ENCODE data around the gene MYO7A. TPM values are rescaled to one million over a fixed set of nuclear protein-coding genes. Genes with fewer than 3 reads are reported as not detected.

MYO7A gene
- total and polyA plus RNA-seq, 2 donors (not counting 3 experiments of a cell fraction or from before 2014, with no cell fraction given) = 1.3 to 3.6 TPM

DNA sequence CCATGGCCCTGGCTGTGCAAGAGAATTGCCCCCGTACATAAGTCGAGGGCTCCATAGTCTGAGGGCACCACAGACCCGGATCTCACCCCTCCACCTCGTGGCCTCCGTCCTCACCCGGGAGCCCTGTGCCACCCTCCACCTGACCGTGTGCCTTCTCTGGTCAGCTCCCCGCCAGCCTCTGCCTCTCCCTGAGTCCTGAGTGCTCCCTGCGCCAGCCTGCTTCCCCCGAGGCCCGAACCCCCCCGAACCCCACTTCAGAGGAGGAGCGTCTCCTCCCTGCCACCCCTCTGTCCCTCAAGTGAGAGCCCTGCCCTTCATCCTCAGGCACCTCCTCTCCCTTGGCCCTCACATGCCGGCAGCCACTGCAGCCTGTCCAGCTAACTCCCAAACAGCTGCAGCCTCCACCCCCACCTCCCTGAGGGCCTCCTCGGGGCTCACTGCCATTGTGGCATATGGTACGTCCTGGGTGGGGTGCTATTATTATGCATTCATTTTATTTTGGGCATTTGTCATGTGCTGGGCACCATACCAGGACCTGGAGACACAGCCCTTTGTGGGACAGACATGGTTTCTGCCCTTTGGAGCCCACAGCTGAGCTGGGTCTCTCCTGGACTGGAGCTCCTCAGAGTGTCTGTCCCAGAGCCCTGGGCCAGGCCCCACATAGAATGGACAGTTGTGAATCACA, 67.2 kb downstream of the MYO7A start:
- no peak for DNase-seq (ENCODE audit: low read depth, low spot score)
- Histone ChIP-seq H3K9me3 (replicated peaks; ENCODE audit: control insufficient read depth, insufficient read depth, low read length) (no peaks in the 10 kb centered on the region), H3K36me3 (ENCODE audit: control insufficient read depth in 2 of 2, extremely low read depth in 1 of 2, insufficient read depth in 2 of 2, low read length in 2 of 2) (no peaks in the 10 kb centered on the region), H3K4me2 (ENCODE audit: insufficient read depth, low read length) (no peak overlapping the region), H3K27me3 (ENCODE audit: control insufficient read depth in 2 of 2, insufficient read depth in 2 of 2, low read length in 2 of 2) (no peaks in the 10 kb centered on the region), H4K20me1 (replicated peaks; ENCODE audit: control insufficient read depth, extremely low read depth, insufficient read depth, low read length) (no peaks in the 10 kb centered on the region), H3K79me2 (ENCODE audit: control insufficient read depth, insufficient read depth, low read length) (no peaks in the 10 kb centered on the region), H2AFZ (ENCODE audit: low read depth, low read length) (no peak overlapping the region), H3K4me3 (replicated peaks in 1 of 3; ENCODE audit: insufficient read depth in 1 of 3, low read depth in 1 of 3, low read length in 3 of 3) (no peak overlapping the region), H3K9me1 (replicated peaks; ENCODE audit: control insufficient read depth, extremely low read depth, insufficient read depth, low read length) (no peaks in the 10 kb centered on the region), H3K9ac (replicated peaks; ENCODE audit: extremely low read depth, insufficient read depth, low read length) (no peak overlapping the region), H3K27ac (ENCODE audit: insufficient read depth, low read depth, low read length) (no peak overlapping the region), H3K4me1 (ENCODE audit: control insufficient read depth, extremely low read depth, insufficient read depth, low read length) (no peaks in the 10 kb centered on the region)
- intact Hi-C loops (cut with micrococcal nuclease) = loop anchor here (1.0 to 10.0 kb wide), 3 partner anchors 280 to 424 kb away; partner anchors contain the start of gene PAK1
- dilution Hi-C loops (cut with MboI; ENCODE audit: extremely low pct_ligation_motif_present, low sequenced_read_pairs) = no loop called here
- no TSS peak for BruUV-seq (replicated peaks)
- POLR2A ChIA-PET = no interaction called here
- CTCF ChIA-PET = interaction anchor here (0.6 to 4.6 kb wide), 55 partner anchors 9 to 429 kb away, joined by 3 to 235 read pairs (median 4); partner anchors contain the start of genes AQP11, MYO7A and PAK1
- no peak for TF ChIP-seq FOS (IDR thresholded peaks at IDR 0.05; ENCODE audit: borderline replicate concordance, insufficient read depth, low read length)
- no peak for TF ChIP-seq POLR2AphosphoS5 (IDR thresholded peaks at IDR 0.05; ENCODE audit: insufficient read depth, low read depth, low read length)
- TF ChIP-seq, protein P1, sequence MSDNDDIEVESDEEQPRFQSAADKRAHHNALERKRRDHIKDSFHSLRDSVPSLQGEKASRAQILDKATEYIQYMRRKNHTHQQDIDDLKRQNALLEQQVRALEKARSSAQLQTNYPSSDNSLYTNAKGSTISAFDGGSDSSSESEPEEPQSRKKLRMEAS (IDR thresholded peaks at IDR 0.05; ENCODE audit: insufficient read depth, insufficient read length) = no peak
- TF ChIP-seq MYC (IDR thresholded peaks at IDR 0.05; ENCODE audit: low read depth, low read length) = no peak
- TF ChIP-seq JUN (IDR thresholded peaks at IDR 0.05; ENCODE audit: borderline replicate concordance, insufficient read depth, insufficient read length, low read depth) = no peak
- TF ChIP-seq, protein P2, sequence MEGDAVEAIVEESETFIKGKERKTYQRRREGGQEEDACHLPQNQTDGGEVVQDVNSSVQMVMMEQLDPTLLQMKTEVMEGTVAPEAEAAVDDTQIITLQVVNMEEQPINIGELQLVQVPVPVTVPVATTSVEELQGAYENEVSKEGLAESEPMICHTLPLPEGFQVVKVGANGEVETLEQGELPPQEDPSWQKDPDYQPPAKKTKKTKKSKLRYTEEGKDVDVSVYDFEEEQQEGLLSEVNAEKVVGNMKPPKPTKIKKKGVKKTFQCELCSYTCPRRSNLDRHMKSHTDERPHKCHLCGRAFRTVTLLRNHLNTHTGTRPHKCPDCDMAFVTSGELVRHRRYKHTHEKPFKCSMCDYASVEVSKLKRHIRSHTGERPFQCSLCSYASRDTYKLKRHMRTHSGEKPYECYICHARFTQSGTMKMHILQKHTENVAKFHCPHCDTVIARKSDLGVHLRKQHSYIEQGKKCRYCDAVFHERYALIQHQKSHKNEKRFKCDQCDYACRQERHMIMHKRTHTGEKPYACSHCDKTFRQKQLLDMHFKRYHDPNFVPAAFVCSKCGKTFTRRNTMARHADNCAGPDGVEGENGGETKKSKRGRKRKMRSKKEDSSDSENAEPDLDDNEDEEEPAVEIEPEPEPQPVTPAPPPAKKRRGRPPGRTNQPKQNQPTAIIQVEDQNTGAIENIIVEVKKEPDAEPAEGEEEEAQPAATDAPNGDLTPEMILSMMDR (IDR thresholded peaks at IDR 0.05; ENCODE audit: extremely low read depth in 1 of 2, insufficient read depth in 1 of 2, low read depth in 1 of 2, low read length in 2 of 2) = no peak
- TF ChIP-seq EZH2 (IDR thresholded peaks at IDR 0.05; ENCODE audit: borderline replicate concordance, low read depth, low read length, severe bottlenecking) = no peak
- FAIRE-seq = no peak

All from endothelial cell of umbilical vein (primary cell).